Activated T-helper 2 cell treated with anti-CD3 and anti-CD28 coated beads, Interferon-gamma antibody, Interleukin-2, Interleukin-4, amounts not matched to agents 10 μg/mL and 5 μg/mL and 100 μg/mL, durations not matched to agents 14 hours and 24 hours and 36 hours (primary cell): ENCODE measurements around the gene KRTAP10-8. TPM values are rescaled to one million over a fixed set of nuclear protein-coding genes. Genes with fewer than 3 reads are reported as not detected.

Source experiments
- DNase-seq: peaks from one replicate; pipeline ENCODE4 v3.0.0; 2021; ENCODE audit warnings: low spot score
- H3K27ac Mint-ChIP-seq: one replicate; pipeline ENCODE4 v1.8.0; 2021; ENCODE audit warnings: mixed read lengths
- H3K27me3 Mint-ChIP-seq: one replicate; pipeline ENCODE4 v1.8.0; 2021; ENCODE audit warnings: low read depth, mixed read lengths
- H3K36me3 Mint-ChIP-seq: one replicate; pipeline ENCODE4 v1.8.0; 2021; ENCODE audit warnings: low read depth, mixed read lengths
- H3K4me1 Mint-ChIP-seq: one replicate; pipeline ENCODE4 v1.8.0; 2021; ENCODE audit warnings: low read depth, mixed read lengths
- H3K4me3 Mint-ChIP-seq: one replicate; pipeline ENCODE4 v1.8.0; 2021; ENCODE audit warnings: low read depth, mild to moderate bottlenecking, moderate library complexity, mixed read lengths
- H3K9me3 Mint-ChIP-seq: one replicate; pipeline ENCODE4 v1.8.0; 2021; ENCODE audit warnings: mixed read lengths
- intact Hi-C: fragments of 100-400 bp; cut with micrococcal nuclease; formaldehyde crosslinking; loops from one replicate; pipeline ENCODE4 v1.15.1; 2023
- total RNA-seq: library from RNA; stranded (reverse); gene quantifications from 2 replicates; pipeline ENCODE4 v1.2.3, GENCODE V29; 2022

Gene KRTAP10-8, protein sequence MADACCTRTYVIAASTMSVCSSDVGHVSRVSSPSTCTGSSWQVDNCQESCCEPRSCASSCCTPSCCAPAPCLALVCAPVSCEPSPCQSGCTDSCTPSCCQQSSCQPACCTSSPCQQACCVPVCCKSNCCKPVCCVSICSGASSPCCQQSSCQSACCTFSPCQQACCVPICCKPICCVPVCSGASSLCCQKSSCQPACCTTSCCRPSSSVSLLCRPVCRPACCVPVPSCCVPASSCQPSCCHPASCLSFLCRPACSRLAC
- not detected in 2 replicates for total RNA-seq

DNA sequence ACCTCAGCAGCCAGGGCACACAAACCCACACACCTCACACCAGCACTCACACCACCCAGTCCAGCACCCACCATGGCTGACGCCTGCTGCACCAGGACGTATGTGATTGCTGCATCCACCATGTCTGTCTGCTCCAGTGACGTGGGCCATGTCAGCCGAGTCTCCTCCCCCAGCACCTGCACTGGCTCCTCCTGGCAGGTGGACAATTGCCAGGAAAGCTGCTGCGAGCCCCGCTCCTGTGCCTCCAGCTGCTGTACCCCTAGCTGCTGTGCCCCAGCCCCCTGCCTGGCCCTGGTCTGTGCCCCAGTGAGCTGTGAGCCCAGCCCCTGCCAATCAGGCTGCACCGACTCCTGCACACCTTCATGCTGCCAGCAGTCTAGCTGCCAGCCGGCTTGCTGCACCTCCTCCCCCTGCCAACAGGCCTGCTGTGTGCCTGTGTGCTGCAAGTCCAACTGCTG is at the start of gene KRTAP10-8:
Gene KRTAP10-8 (plus strand): TSS at position 51 of the 458 bp plus-strand sequence. CDS start 22 bp downstream, at position 73.
- peaks cover 34% of the 10 kb centered on the region for H3K9me3 Mint-ChIP-seq
- no peak within 1 kb of the TSS for H3K27ac Mint-ChIP-seq
- H3K36me3 Mint-ChIP-seq = no peaks in the 10 kb centered on the region
- no peaks in the 10 kb centered on the region for H3K27me3 Mint-ChIP-seq
- no peak for DNase-seq
- H3K4me1 Mint-ChIP-seq = no peaks in the 10 kb centered on the region
- intact Hi-C loops = no loop called here
- no peak within 1 kb of the TSS for H3K4me3 Mint-ChIP-seq

DNA sequence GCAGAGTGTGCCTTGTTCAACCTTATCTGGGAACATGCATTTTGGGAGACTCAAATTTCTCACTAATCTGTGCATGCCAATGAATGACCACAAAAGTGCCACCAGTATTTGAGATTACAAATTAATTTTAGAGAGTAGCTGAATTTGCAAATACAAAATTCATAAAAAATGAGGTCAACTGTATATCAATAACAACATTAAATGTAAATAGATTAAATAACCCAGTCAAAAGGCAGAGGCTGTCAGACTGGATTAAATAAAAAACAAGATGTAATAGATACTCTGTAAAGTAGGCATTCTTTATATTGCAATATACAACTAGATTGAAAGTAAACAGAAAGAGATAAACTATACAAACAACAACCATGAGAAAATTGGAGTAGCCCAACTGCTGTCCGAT is 47.8 kb upstream of the KRTAP10-8 start:
- intact Hi-C loops = no loop called here
- H3K27me3 Mint-ChIP-seq = peaks cover 21% of the 10 kb centered on the region
- no peak overlapping the region for H3K4me3 Mint-ChIP-seq
- peaks cover 19% of the 10 kb centered on the region for H3K9me3 Mint-ChIP-seq
- H3K27ac Mint-ChIP-seq = no peak overlapping the region
- H3K4me1 Mint-ChIP-seq = peaks cover 12% of the 10 kb centered on the region
- no peak for DNase-seq
- no peaks in the 10 kb centered on the region for H3K36me3 Mint-ChIP-seq

DNA sequence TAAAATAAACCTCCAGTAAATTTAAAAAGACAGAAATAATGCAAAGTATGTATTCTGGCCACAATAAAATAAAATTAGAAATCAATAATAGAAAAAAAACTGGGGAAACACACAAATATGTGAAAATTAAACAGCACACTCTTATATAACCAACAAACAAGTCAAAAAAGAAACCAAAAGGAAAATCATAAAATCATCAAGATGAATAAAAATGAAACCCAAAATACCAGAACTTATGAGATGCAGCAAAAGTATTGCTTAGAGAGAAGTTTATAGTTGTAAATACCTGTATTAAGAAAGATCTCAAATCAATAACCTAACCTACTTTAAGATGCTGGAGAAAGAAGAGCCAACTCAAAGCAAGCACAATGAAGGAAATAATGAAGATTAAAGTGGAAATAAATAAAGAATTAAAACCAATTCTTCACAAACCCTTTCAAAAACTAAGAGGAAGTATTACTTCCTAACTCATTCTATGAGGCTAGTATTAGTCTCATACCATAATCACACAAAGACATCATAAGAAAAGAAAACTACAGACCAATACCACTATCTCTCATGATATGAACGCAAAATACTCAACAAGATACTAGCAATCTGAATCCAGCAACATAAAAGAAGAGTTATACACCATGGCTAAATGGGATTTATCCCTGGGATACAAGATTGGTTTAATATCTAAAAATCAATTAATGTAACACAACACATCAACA is 46.8 kb upstream of the KRTAP10-8 start:
- intact Hi-C loops = no loop called here
- no peak overlapping the region for H3K4me3 Mint-ChIP-seq

DNA sequence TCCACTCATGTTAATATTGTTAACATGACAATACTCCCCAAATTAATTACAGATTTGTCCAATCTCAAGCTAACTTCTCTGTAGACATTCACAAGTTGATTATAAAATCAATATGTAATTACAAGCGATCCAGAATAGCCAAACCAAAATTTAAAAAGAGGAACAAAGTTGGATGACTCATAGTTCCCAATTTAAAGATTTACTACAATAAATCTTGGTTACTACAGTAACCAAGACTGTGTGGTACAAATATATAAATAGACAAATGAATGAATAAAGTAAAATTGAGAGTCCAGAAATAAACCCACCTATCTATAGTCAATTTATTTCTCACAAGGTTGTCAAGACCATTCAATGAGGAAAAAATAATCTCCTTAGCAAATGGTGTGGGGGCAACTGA is 45.5 kb upstream of the KRTAP10-8 start:
- H3K27me3 Mint-ChIP-seq = peaks cover 12% of the 10 kb centered on the region
- DNase-seq = no peak
- no peaks in the 10 kb centered on the region for H3K36me3 Mint-ChIP-seq
- H3K9me3 Mint-ChIP-seq = peaks cover 14% of the 10 kb centered on the region
- peaks cover 12% of the 10 kb centered on the region for H3K4me1 Mint-ChIP-seq
- intact Hi-C loops = no loop called here
- no peak overlapping the region for H3K4me3 Mint-ChIP-seq
- H3K27ac Mint-ChIP-seq = no peak overlapping the region

More for the DNA sequence above, 46.8 kb upstream of the KRTAP10-8 start:
- Mint-ChIP-seq H3K27me3 (peaks cover 18% of the 10 kb centered on the region), H3K9me3 (peaks cover 19% of the 10 kb centered on the region), H3K27ac (no peak overlapping the region), H3K36me3 (no peaks in the 10 kb centered on the region), H3K4me1 (peaks cover 12% of the 10 kb centered on the region)
- DNase-seq = no peak

DNA sequence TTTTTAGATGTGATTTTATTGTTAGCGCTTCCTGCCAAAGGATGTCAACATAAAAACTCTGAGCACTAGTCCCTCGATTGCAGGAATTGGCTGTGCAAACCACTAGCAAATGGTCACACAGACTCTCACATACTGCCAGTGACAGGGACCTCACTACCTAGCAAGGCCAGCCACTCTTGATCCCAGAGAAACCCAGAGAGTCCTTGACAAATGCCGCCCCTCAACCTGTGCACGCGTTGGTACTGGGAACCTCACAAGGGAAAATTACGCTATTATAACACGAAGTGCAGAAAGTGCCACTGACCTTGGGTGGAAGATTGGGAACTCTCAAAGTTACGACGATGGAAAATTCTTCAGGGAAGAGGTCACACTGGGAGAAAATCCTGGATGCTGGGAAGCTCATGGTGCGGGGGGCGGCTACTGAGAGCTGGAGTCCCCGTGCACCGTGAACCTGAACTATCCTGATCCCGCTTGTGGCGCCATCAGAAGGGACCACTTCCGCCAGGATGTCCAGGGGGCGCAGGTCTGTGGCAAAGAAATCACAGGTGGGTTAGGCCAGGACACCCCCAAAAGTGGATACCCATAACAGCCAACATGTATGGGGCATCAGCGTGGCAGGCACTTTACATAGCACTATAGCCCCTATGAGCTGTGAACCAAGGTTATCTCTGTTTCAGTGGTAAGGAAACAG is 44.3 kb upstream of the KRTAP10-8 start:
- Mint-ChIP-seq H3K4me1 (peaks cover 12% of the 10 kb centered on the region), H3K27me3 (peaks cover 6% of the 10 kb centered on the region), H3K9me3 (peaks cover 4% of the 10 kb centered on the region), H3K4me3 (no peak overlapping the region), H3K27ac (no peak overlapping the region), H3K36me3 (no peaks in the 10 kb centered on the region)
- intact Hi-C loops = no loop called here
- no peak for DNase-seq

DNA sequence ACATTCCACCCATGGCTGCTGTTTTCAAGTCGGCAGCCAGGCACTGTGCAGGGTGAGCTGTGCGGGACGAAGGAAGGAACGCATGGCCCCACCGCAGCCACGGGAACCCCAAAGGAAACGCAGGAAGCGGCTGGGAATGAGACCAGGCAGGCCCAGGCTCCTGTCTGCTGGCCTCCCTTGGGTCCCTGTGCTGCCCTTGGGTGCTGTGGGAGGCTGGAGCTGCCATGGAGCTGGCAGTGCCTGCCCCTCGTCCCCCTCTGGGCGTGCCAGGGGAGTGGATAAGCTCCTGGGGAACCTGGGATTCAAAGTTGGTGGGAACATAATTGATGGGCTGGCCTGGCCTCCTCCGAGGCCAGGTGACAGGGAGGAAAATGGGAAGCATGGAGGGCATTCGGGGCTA is 43.6 kb upstream of the KRTAP10-8 start:
- peaks cover 4% of the 10 kb centered on the region for H3K27me3 Mint-ChIP-seq
- intact Hi-C loops = no loop called here
- H3K27ac Mint-ChIP-seq = no peak overlapping the region
- DNase-seq = no peak
- no peak overlapping the region for H3K4me3 Mint-ChIP-seq
- peaks cover under 1% of the 10 kb centered on the region for H3K9me3 Mint-ChIP-seq
- no peaks in the 10 kb centered on the region for H3K36me3 Mint-ChIP-seq
- H3K4me1 Mint-ChIP-seq = peaks cover 12% of the 10 kb centered on the region

DNA sequence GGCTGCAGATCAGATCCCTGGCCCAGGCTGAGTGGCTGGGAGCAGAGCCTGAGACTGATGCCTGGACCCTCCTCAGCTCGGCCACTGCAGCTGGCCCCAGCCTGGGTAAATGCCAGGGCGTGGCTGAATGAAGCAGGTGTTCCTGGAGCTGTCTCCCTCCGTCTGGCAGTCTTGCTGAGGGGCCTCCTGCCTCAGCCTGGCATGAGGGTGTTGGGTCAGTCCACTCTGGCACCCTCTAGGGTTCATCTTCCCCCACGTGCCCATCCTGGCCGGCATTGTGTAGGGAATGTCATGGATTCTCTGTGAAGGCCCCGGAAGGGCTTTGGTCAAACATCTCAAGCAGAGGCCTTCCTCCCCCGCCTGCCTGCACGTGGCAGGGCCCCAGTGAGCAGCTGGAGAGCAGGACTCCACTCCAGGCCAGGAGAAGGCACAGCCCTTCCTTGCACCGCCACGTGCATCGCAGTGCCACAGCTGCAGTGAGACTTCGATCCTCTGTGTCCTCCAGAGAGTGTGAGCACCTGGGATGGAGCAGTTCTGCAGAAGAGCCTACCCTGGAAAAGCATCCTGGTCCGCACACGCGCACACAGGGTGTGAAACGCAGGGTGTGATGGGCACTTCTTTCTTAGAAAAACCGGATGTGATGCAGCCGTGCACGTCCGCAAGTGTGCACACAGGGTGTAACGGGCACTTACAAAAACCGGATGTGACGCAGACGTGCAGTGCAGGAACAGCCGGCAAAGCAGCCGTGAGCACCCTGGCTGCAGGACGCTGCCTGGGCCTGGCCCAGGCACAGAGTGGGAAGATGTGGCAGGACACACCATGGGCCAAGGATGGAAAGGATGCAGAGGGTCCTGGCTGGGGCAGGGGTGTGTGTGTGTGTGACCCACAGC is 43.0 kb upstream of the KRTAP10-8 start:
- no peaks in the 10 kb centered on the region for H3K36me3 Mint-ChIP-seq
- intact Hi-C loops = no loop called here
- H3K27ac Mint-ChIP-seq = no peak overlapping the region
- peaks cover 12% of the 10 kb centered on the region for H3K4me1 Mint-ChIP-seq
- H3K4me3 Mint-ChIP-seq = no peak overlapping the region
- peaks cover 2% of the 10 kb centered on the region for H3K27me3 Mint-ChIP-seq
- H3K9me3 Mint-ChIP-seq = no peaks in the 10 kb centered on the region
- DNase-seq = no peak

DNA sequence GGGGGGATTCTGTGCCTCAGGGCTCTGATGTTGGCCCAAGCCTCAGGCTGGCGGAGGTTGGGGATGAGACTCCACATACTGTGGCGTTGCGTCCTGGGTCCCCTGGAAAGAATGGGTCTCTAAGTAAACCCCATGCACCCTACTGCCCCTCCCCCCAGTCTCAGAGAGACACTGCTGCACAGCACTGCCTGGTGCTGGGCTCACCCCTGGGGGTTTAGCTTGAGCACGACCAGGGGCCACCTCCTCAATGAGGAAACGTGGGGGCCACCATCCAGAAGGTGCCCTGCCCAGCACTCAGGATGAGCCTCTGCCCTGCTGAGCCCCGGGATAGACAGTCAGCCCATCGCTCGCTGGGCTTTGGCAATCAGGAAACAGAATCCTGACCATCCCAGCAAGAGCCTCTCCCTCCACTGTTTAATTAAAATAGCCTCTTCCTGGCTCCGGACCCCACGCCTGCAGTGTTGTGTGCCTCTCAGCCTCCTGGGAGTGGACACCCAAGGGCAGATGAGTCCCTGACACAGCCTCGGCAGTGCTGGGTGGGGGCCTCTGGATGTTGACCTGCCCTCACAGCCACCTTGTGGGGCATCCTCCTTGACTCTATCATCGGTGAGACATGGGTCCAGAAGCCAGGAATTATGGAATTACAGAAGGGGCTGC is 41.9 kb upstream of the KRTAP10-8 start:
- Mint-ChIP-seq H3K27ac (no peak overlapping the region), H3K36me3 (no peaks in the 10 kb centered on the region), H3K9me3 (no peaks in the 10 kb centered on the region), H3K27me3 (peaks cover 2% of the 10 kb centered on the region), H3K4me1 (peaks cover 5% of the 10 kb centered on the region), H3K4me3 (no peak overlapping the region)
- intact Hi-C loops = no loop called here
- DNase-seq = no peak

DNA sequence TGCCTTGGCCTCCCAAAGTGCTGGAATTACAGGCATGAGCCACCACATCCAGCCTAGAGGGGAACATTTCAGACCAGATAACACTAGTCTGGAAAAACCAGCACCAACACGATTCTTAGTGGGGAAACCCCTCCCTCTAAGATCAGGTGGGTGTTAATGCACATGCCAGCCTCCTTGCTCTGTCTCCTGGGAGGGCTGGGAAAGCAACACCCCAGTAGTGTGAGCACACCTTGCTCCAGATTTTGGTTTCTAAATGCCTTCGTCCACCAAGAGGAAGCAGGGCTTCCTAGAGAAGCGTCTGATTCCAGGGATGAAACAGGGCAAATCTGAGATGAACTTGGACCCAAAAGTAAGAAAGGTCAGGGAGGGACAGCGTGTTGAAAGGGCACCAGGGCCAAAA is 40.6 kb upstream of the KRTAP10-8 start:
- H3K27me3 Mint-ChIP-seq = peaks cover 2% of the 10 kb centered on the region
- H3K4me1 Mint-ChIP-seq = no peaks in the 10 kb centered on the region
- no peak overlapping the region for H3K27ac Mint-ChIP-seq
- peaks cover 6% of the 10 kb centered on the region for H3K9me3 Mint-ChIP-seq
- intact Hi-C loops = no loop called here
- no peak for DNase-seq
- H3K36me3 Mint-ChIP-seq = no peaks in the 10 kb centered on the region
- H3K4me3 Mint-ChIP-seq = no peak overlapping the region

DNA sequence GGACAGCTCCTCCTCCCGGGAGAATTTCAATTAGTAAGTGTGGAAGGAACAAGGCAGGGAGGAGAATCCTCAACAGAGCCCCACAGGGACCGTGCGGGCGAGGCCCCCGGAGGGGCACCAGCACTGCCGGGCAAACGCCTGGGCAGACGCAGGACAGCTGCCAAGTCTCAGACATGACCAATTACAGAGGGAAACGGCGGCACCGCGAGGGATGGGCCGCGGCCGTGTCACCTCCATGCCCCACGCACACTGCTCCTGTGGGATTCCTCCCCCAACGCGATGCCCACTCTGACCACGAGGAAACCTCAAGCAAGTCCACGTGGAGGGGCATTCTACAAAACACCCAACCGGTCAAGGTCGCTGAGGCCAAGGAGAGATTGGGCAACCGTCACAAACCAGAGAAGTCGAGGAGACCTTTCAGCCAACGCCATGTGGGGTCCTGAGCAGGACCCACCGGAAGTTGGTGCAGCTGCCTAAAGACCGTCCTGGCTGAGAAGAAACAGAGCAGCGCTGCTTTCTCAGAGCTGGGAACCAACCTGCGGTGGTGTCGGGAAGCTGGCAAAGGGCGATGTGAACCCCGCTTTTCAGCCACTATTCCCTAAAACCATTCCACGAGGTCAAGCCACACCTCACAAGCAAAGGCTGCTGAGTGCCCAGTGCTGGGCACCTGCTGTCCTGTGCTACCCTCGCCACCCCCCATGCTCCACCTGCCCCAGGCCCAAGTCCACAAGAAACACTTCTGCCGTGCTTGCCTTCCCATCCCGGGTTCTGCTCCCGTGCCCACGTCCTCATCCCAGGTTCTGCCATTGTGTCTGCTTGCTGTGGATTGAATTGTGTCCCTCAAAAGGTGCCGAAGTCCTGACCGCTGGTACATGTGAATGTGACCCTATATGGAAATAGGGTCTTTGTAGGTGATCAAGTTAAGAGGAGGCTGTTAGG is 39.8 kb upstream of the KRTAP10-8 start:
- H3K4me1 Mint-ChIP-seq = no peaks in the 10 kb centered on the region
- no peak for DNase-seq
- H3K27ac Mint-ChIP-seq = no peak overlapping the region
- H3K4me3 Mint-ChIP-seq = no peak overlapping the region
- H3K27me3 Mint-ChIP-seq = peaks cover 2% of the 10 kb centered on the region
- H3K36me3 Mint-ChIP-seq = no peaks in the 10 kb centered on the region
- H3K9me3 Mint-ChIP-seq = peaks cover 11% of the 10 kb centered on the region
- intact Hi-C loops = no loop called here

DNA sequence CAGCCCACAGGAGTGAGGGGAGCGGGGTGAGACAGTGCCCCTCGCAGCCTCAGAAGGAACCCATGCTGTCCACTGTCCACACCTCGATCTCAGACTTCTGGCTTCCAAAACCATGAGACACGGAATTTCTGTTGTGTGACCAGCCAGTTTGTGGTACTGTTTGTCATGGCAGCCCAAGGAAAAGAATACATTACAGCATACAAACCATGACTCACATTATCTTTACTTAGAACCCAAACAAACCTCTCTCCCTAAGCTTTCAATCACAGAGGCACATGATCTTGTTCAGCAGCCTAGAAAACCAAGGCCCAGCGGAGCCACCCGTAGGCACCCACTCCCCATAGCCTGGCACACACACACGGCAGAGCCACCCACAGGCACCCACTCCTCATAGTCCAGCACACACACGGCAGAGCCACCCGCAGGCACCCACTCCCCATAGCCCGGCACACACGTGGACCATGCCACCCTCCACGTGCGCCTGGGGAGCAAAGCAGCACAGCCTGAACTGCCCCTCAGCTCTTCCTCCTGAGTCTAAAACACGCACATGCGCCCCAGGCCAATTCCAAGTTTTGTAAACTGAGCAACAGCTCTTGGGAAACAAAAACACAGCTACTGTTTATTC is 38.8 kb upstream of the KRTAP10-8 start:
- no peak for DNase-seq
- no peaks in the 10 kb centered on the region for H3K4me1 Mint-ChIP-seq
- H3K27me3 Mint-ChIP-seq = peaks cover 2% of the 10 kb centered on the region
- H3K4me3 Mint-ChIP-seq = no peak overlapping the region
- H3K27ac Mint-ChIP-seq = no peak overlapping the region
- peaks cover 19% of the 10 kb centered on the region for H3K9me3 Mint-ChIP-seq
- intact Hi-C loops = no loop called here
- H3K36me3 Mint-ChIP-seq = no peaks in the 10 kb centered on the region
